HL-60 (cell line): ENCODE measurements around the gene PWWP2B.

Experiments used
- DNase-seq, 2 experiments: peaks; one replicate each; pipeline ENCODE4 v3.0.0-alpha.2; 2010 to 2020; ENCODE audit warnings: low read depth in 1 of 2, low spot score in 1 of 2
- H3K27ac ChIP-seq: fragments of 250-450 bp; sonication (Bioruptor Pico); replicated peaks from 2 replicates; pipeline ENCODE4 v1.5.1; 2020; ENCODE audit warnings: mild to moderate bottlenecking, moderate library complexity
- H3K27me3 ChIP-seq: fragments of 250-450 bp; sonication (Bioruptor Pico); 2 replicates; pipeline ENCODE4 v1.5.1; 2021; ENCODE audit warnings: mild to moderate bottlenecking, moderate library complexity; ENCODE audit not compliant: insufficient read depth, poor library complexity, severe bottlenecking
- H3K4me3 ChIP-seq: replicated peaks from 2 replicates; pipeline ENCODE4 v1.5.1; 2011; ENCODE audit warnings: mild to moderate bottlenecking, control low read depth, low read length; ENCODE audit not compliant: insufficient read depth
- CTCF ChIP-seq: IDR thresholded peaks from one replicate; pipeline ENCODE4 v1.5.1; 2011; ENCODE audit warnings: low read length, control low read depth, inconsistent platforms; ENCODE audit not compliant: insufficient read depth
- GABPA ChIP-seq: IDR thresholded peaks from 2 replicates; pipeline ENCODE4 v1.6.1; 2012; ENCODE audit warnings: low read depth
- POLR2AphosphoS5 ChIP-seq: IDR thresholded peaks from 2 replicates; pipeline ENCODE4 v1.6.1; 2012; ENCODE audit warnings: low read depth
- REST ChIP-seq: IDR thresholded peaks from 2 replicates; pipeline ENCODE4 v1.6.1; 2012; ENCODE audit warnings: low read depth; ENCODE audit not compliant: insufficient replicate concordance
- SPI1 ChIP-seq: IDR thresholded peaks from 2 replicates; pipeline ENCODE4 v1.6.1; 2012; ENCODE audit warnings: low read depth, mild to moderate bottlenecking, borderline replicate concordance

Gene PWWP2B

GRCh38 chr10:132410779-132411532, 14.0 kb downstream of the PWWP2B start:
- no peak overlapping the region for H3K27ac ChIP-seq
- TF ChIP-seq CTCF = no peak
- H3K4me3 ChIP-seq = no peak overlapping the region
- DNase-seq = no peak
- no peaks in the 10 kb centered on the region for H3K27me3 ChIP-seq

- TF ChIP-seq SPI1 (no peak), POLR2AphosphoS5 (no peak), GABPA (no peak), CTCF (no peak), REST (no peak)
- no peak overlapping the region for H3K27ac ChIP-seq
- H3K27me3 ChIP-seq = no peaks in the 10 kb centered on the region
- DNase-seq = no peak
- H3K4me3 ChIP-seq = no peak overlapping the region
Measured at GRCh38 chr10:132411561-132412253, 14.7 kb downstream of the PWWP2B start.

- Histone ChIP-seq H3K27ac (no peak overlapping the region), H3K4me3 (no peak overlapping the region), H3K27me3 (no peaks in the 10 kb centered on the region)
- no peak for DNase-seq
- TF ChIP-seq CTCF = no peak
- TF ChIP-seq POLR2AphosphoS5 = no peak
- no peak for TF ChIP-seq REST
- no peak for TF ChIP-seq SPI1
- TF ChIP-seq GABPA = no peak
Measured at GRCh38 chr10:132412316-132413192, 15.6 kb downstream of the PWWP2B start.
